HG02763 (cell line): ENCODE data around the gene TMX2.
"Not testable (repeated sequence)": the region's sequence is repeated elsewhere in the genome, so short reads cannot be mapped to it uniquely, and the experiment has no call there.

ENCODE experiments used
- ATAC-seq: cut with Tn5 transposase; IDR thresholded peaks from one replicate; pipeline ENCODE4 v1.9.1; 2021; ENCODE audit warnings: mild to moderate bottlenecking, moderate library complexity; ENCODE audit not compliant: unreplicated experiment

The TMX2 gene

GRCh38 chr11:57713835-57714234 lies 1.4 kb downstream of the TMX2 start:
- no peak for ATAC-seq

DNA sequence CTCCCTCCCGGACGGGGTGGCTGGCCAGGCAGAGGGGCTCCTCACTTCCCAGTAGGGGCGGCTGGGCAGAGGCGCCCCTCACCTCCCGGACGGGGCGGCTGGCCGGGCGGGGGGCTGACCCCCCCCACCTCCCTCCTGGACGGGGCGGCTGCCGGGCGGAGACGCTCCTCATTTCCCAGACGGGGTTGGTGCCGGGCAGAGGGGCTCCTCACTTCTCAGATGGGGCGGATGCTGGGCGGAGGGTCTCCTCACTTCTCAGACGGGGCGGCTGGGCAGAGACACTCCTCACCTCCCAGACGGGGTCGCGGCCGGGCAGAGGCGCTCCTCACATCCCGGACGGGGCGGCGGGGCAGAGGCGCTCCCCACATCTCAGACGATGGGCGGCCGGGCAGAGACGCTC lies 4.3 kb downstream of the TMX2 start:
- ATAC-seq, result not testable (repeated sequence)

GRCh38 chr11:57727185-57727584 lies 14.8 kb downstream of the TMX2 start:
- no peak for ATAC-seq

- no peak for ATAC-seq
Measured at GRCh38 chr11:57728829-57729228, 16.4 kb downstream of the TMX2 start.

DNA sequence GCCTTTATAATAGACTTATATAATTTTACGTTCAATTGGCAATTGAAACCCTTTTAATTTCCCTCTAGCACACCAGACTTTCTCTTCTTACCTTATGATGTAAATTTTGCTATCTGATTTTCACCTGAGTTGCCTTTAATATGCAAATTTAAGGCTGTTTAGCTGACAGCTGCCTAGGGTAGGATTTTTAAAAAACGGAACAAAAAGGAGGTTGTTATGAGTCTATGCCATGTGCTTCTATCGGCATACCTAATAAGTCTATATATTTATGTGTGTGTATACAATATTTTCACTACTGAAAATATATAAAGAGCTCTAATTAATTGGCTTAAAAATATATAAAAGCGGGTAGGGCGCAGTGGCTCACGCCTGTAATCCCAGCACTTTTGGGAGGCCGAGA lies 17.1 kb downstream of the TMX2 start:
- ATAC-seq, result no peak

- ATAC-seq, result no peak
Measured at GRCh38 chr11:57732661-57733060, 20.3 kb downstream of the TMX2 start.

GRCh38 chr11:57735619-57736298 lies 23.4 kb downstream of the TMX2 start:
- no peak for ATAC-seq

DNA sequence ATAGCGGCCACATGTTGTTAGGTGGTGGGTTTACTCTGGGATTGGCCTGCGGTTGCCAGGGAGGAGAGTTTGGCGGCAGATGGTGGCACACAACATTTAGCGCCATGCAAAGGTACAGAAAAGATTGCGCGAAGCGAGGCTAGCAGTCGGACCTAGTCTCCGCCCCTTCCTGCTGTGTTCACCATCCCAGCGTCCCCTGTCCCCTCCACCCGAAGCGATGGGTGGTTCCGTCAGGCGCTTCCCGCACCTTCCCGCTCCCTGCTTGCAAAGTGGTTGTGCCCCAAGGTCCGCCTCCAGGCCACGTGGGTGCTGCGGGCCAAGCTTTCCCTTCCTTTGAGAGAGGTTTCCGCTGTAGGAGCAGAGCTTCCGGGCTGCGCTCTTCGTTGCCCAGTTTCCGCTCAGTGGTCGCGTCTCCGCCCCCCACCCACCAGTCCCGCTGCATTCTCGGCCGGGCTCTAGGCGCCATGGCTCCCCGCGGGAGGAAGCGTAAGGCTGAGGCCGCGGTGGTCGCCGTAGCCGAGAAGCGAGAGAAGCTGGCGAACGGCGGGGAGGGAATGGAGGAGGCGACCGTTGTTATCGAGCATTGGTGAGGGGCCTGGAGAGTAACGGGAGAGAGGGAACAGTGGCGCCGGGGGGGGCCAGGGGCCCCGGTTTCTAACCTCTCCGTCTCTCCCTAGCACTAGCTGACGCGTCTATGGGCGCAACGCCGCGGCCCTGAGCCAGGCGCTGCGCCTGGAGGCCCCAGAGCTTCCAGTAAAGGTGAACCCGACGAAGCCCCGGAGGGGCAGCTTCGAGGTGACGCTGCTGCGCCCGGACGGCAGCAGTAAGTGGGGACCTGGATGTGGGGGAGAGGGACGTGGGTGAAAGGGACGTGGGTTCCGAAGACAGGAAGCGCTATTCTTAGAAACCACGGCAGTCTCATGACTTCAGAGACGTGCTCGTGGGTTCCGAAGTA lies 29.0 kb downstream of the TMX2 start, which contains the start of gene SELENOH:
Gene SELENOH (plus strand): TSS at position 360 of the 955 bp plus-strand sequence. CDS start 105 bp downstream, at position 465.
- peak; percentile 91 for ATAC-seq

GRCh38 chr11:57742087-57742452 lies 29.7 kb downstream of the TMX2 start:
- ATAC-seq, result no peak

DNA sequence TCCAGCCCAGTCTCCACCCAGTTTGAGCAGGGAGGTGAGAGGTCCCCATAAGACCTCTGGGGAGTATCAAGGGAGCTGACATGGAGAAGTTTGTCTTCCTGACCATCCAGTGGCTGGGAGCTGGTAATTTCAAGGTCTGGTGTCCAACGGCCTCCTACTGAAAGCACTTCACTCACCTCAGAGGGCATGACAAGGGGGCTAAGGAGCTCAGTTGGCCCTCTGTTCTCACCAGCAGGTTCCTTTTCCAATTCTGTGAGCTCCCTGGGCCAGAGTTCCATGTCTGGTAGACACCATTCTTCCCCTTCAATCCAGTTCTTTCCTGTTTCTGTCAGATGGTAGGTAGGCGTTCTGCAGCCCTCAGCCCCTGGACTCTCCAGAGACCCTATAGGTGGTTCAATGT lies 32.0 kb downstream of the TMX2 start:
- no peak for ATAC-seq

GRCh38 chr11:57745206-57745605 lies 32.8 kb downstream of the TMX2 start:
- ATAC-seq, result no peak

DNA sequence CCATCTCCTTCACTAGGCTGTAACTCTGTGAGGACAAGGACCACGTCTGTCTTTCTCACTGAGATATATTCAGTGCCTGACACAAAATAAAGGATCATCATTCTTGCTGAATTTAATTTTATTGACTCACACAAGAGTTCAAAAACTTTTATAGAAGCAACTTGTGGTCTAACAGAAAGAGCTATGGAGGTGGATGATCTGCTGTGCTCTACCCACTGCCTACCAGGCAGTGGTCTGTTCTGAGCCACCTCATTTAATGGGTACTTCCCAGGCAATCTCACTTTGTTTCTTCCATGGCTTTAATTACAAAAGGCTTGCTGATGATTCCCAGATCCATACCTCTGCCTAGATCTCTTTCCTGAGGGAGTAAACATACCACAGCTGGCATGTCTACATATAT lies 34.5 kb downstream of the TMX2 start:
- no peak for ATAC-seq

DNA sequence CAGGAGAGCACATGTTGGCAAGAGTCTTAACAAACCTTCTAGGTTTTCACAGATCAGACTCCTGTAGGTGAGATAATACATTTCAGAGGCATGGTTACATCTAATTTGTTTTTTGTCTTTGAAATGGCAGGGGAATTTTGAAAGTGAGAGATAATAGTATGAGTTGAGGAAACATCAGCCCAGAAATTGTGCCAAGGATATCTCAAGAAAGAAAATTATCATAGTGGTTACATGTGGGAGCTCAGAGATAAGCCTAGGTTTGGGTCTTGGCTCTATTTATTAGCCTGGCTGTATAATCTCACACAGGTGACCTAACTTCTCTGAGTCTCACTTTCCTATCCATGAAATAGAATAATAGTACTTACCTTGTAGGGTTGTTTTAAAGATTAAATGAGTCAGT lies 38.8 kb downstream of the TMX2 start:
- ATAC-seq, result no peak

DNA sequence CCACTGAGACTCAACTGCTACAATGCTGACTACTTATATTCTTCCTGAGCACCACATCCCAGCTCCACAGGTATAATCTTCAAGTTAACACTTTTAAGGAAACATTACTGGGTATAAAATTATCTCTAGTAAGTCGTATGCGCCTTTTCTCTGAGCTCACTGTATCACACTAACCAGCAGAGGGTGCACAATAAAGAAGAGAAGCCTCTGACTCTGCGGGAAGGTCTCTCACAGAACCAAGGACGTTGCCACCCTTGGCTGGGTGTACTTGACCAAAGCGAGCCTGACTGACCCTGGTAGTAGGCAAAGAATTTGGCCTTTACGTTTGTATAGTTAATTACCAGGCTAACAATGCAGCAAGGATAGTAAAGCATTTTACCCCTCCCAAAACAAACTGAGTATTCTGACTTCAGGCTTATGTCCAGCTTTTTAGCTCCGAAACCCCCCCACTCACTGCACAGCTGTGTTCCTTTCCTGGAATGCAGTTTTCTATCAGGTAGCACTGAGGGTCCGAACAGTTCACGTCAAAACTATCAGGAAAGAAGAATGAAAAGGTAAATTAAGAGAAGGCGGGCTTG lies 39.4 kb downstream of the TMX2 start, which contains the start of gene BTBD18:
Gene BTBD18 (minus strand): TSS at position 144 of the 578 bp plus-strand sequence. CDS start 631 bp downstream, outside the sequence.
- no peak for ATAC-seq

GRCh38 chr11:57752954-57753353 lies 40.6 kb downstream of the TMX2 start:
- ATAC-seq, result no peak

DNA sequence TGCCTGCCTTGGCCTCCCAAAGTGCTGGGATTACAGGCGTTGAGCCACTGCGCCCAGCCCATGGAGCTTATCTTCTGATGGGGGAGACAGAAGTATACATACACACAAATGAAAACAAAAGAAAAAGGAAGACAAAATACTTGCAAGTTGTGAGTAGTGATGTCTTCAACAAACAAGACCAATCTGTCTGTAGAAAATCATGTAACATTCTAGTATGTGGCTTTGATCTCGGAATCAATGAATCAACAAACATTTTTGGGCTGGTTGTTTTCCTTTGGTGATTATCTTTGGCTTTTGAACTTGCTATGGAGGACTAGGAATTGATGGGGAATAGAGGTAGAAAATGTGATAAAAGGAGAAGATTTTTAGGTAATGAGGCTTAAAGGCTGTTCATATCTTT lies 45.8 kb downstream of the TMX2 start:
- ATAC-seq, result no peak

GRCh38 chr11:57761301-57762234 lies 49.2 kb downstream of the TMX2 start, which contains the start of gene CTNND1:
TSS of gene CTNND1 (plus strand) at chr11:57761802. CDS start at chr11:57791479, 29,677 bp downstream.
- peak; percentile 82 for ATAC-seq

DNA sequence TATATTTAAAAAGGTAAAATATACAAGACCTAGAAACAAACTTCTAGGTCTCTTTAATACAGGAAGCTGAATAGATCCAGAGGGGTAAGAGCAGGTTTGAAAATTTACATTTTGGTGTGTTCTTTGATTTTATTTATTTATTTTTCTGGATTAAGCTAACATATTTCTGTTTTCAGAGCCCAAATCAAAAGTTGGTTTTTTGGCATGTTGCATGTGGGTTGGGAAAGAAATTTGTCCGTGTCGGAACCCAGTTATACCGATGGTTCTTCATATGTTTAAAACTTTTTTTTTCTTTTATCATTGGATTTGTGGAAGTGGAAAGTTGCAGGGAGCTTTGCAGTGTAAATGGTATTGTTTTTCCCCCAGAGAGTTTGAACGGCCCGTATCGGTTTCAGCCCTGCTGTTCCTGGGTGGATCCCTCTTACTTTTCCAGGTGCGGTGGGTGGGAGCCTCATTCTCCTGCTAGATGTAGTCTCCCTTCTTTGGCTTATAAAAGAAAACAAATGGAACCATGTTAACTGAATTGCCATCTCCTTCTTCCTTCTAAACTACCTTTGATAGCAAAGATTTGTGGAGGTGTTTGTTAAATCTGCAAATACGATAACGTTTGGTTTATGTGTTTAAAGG lies 50.0 kb downstream of the TMX2 start:
- ATAC-seq, result no peak

- no peak for ATAC-seq
Measured at GRCh38 chr11:57763568-57763967, 51.2 kb downstream of the TMX2 start.

- ATAC-seq, result no peak
Measured at GRCh38 chr11:57764021-57764420, 51.6 kb downstream of the TMX2 start.
